HTERT RPE-1 (cell line): ENCODE data around the gene GNAT2.

ENCODE experiments used
- in situ Hi-C: fragments of 300-500 bp; cut with MboI; formaldehyde crosslinking; loops from 4 replicates; pipeline ENCODE4 v1.14.3; 2020; ENCODE audit warnings: low sequenced_read_pairs

GNAT2 gene

GRCh38 chr1:109642626-109643025, 23.2 kb upstream of the GNAT2 start:
- in situ Hi-C loops, result no loop called here

- in situ Hi-C loops, result no loop called here
These were observed 22.4 kb upstream of the GNAT2 start for GRCh38 chr1:109641861-109642260.

- in situ Hi-C loops, result no loop called here
These were observed 21.8 kb upstream of the GNAT2 start for GRCh38 chr1:109641078-109641740.

GRCh38 chr1:109640285-109640865, 21.0 kb upstream of the GNAT2 start:
- in situ Hi-C loops, result no loop called here

GRCh38 chr1:109639841-109640184, 20.4 kb upstream of the GNAT2 start:
- in situ Hi-C loops, result no loop called here

- in situ Hi-C loops, result no loop called here
These were observed 19.8 kb upstream of the GNAT2 start for GRCh38 chr1:109639063-109639840.

GRCh38 chr1:109637446-109637845, 18.0 kb upstream of the GNAT2 start:
- in situ Hi-C loops, result no loop called here

- in situ Hi-C loops, result no loop called here
These were observed 17.0 kb upstream of the GNAT2 start for GRCh38 chr1:109636201-109636952.

- in situ Hi-C loops, result no loop called here
These were observed 16.4 kb upstream of the GNAT2 start for GRCh38 chr1:109635862-109636200.

GRCh38 chr1:109634771-109635750, 15.6 kb upstream of the GNAT2 start:
- in situ Hi-C loops, result no loop called here

- in situ Hi-C loops, result no loop called here
These were observed 14.9 kb upstream of the GNAT2 start for GRCh38 chr1:109634292-109634691.

- in situ Hi-C loops, result no loop called here
These were observed 13.4 kb upstream of the GNAT2 start for GRCh38 chr1:109632671-109633346.

- in situ Hi-C loops, result no loop called here
These were observed 12.4 kb upstream of the GNAT2 start for GRCh38 chr1:109631513-109632505.

GRCh38 chr1:109630898-109631512, 11.6 kb upstream of the GNAT2 start:
- in situ Hi-C loops, result no loop called here

- in situ Hi-C loops, result no loop called here
These were observed 10.9 kb upstream of the GNAT2 start for GRCh38 chr1:109630081-109630897.

GRCh38 chr1:109629372-109630030, 10.1 kb upstream of the GNAT2 start:
- in situ Hi-C loops, result no loop called here
